K562 (cell line): ENCODE results near the gene PRRT1. TPM values are rescaled to one million over a fixed set of nuclear protein-coding genes. Genes with fewer than 3 reads are reported as not detected.

Experiments
- CBFB ChIP-seq: sonication (generic); formaldehyde crosslinking; IDR thresholded peaks from 2 replicates; pipeline ENCODE4 v1.4.0; 2020; ENCODE audit warnings: mild to moderate bottlenecking, missing genetic modification reagents
- ELF1 ChIP-seq: fragments of 200-800 bp; sonication (Bioruptor generic); IDR thresholded peaks from 2 replicates; pipeline ENCODE4 v1.6.1; 2016; ENCODE audit warnings: missing genetic modification characterization, missing compliant biosample characterization
- HLTF ChIP-seq: fragments of 450-650 bp; IDR thresholded peaks from 2 replicates; pipeline ENCODE4 v1.6.1; 2016
- NELFE ChIP-seq: IDR thresholded peaks from 2 replicates; pipeline ENCODE4 v1.6.1; 2011; ENCODE audit warnings: mild to moderate bottlenecking; ENCODE audit not compliant: insufficient read depth, insufficient read length
- NR2C1 ChIP-seq, 2 experiments: fragments of 450-650 bp; IDR thresholded peaks; 2 replicates each; pipeline ENCODE4 v1.6.1; 2017; ENCODE audit warnings: mild to moderate bottlenecking in 2 of 2, antibody characterized with exemption in 1 of 2, inconsistent platforms in 1 of 2, missing compliant biosample characterization in 1 of 2, missing genetic modification characterization in 1 of 2
- PCBP2 ChIP-seq: fragments of 200-400 bp; formaldehyde crosslinking; IDR thresholded peaks from 2 replicates; pipeline ENCODE4 v1.6.1; 2018; ENCODE audit warnings: low read length, low read depth, mild to moderate bottlenecking, moderate library complexity; ENCODE audit not compliant: poor library complexity, severe bottlenecking
- SIN3A ChIP-seq, 2 experiments: fragments of 150-350 bp in 1 of 2; IDR thresholded peaks; 2 replicates each; pipeline ENCODE4 v1.6.1; 2011 to 2016; ENCODE audit warnings: borderline replicate concordance in 2 of 2, low read depth in 2 of 2, low read length in 2 of 2, mild to moderate bottlenecking in 2 of 2, moderate library complexity in 2 of 2; ENCODE audit not compliant: control insufficient read depth in 1 of 2
- TEAD4 ChIP-seq, 2 experiments: sonication (generic) in 1 of 2; formaldehyde crosslinking in 1 of 2; IDR thresholded peaks; 2 replicates each; pipeline versions ENCODE4 v1.6.1 to v1.8.0; 2012 to 2022; ENCODE audit warnings: borderline replicate concordance in 1 of 2, inconsistent platforms in 1 of 2, low read length in 1 of 2, mild to moderate bottlenecking in 1 of 2, missing genetic modification reagents in 1 of 2
- YY1 ChIP-seq, 3 experiments: IDR thresholded peaks; 2 replicates each; pipeline ENCODE4 v1.6.1; 2011; ENCODE audit warnings: low read length in 2 of 3, mild to moderate bottlenecking in 2 of 3, moderate library complexity in 2 of 3, borderline replicate concordance in 1 of 3, control low read depth in 1 of 3, low read depth in 1 of 3; ENCODE audit not compliant: insufficient read depth in 3 of 3, insufficient replicate concordance in 2 of 3, control insufficient read depth in 1 of 3, insufficient read length in 1 of 3; ENCODE audit errors: extremely low read depth in 1 of 3
- ZBTB7A ChIP-seq: IDR thresholded peaks from 2 replicates; pipeline ENCODE4 v1.6.1; 2011; ENCODE audit warnings: low read depth, mild to moderate bottlenecking, low read length, moderate library complexity, borderline replicate concordance; ENCODE audit not compliant: control insufficient read depth
- ZNF146 ChIP-seq: IDR thresholded peaks from one replicate; pipeline ENCODE4 v1.6.1; 2018; ENCODE audit warnings: missing compliant biosample characterization; ENCODE audit not compliant: unreplicated experiment
- ZNF77 ChIP-seq: fragments of 250-450 bp; sonication (Bioruptor Pico); IDR thresholded peaks from 2 replicates; pipeline ENCODE4 v1.5.0; 2020
- polyA plus RNA-seq, 8 experiments: library from polyadenylated mRNA; depleted of rRNA in 4 of 8; stranded (reverse) in 5 of 8; unstranded in 3 of 8; fragments of >200 nt; fragmentation: Nextera tagmentation in 2 of 8; fragmentation: Illumina TruSeq in 1 of 8; extraction: Ambion mirVana in 2 of 8; extraction: Trizol in 1 of 8; gene quantifications; 2 replicates each; pipeline versions ENCODE4 v1.2.1 to v1.2.3, GENCODE V29; 2011 to 2014; ENCODE audit warnings: inconsistent platforms in 1 of 8, missing spikeins in 1 of 8
- total RNA-seq, 7 experiments: library from RNA; depleted of rRNA in 6 of 7; stranded (reverse); fragments of >200 nt in 6 of 7; fragmentation: Illumina TruSeq in 2 of 7; extraction: Trizol in 2 of 7; gene quantifications; 2 replicates each; pipeline versions ENCODE4 v1.2.1 to v1.2.3, GENCODE V29; 2011 to 2021; ENCODE audit warnings: low replicate concordance in 1 of 7
- TF ChIP-seq, protein P1 (sequence below): fragments of 450-650 bp; formaldehyde crosslinking; IDR thresholded peaks from 2 replicates; pipeline ENCODE4 v1.4.0; 2020; ENCODE audit warnings: mild to moderate bottlenecking, moderate library complexity
- TF ChIP-seq, protein P2 (sequence below): fragments of 450-650 bp; formaldehyde crosslinking; IDR thresholded peaks from 2 replicates; pipeline ENCODE4 v1.4.0; 2022; ENCODE audit warnings: missing genetic modification characterization
- TF ChIP-seq, protein P3 (sequence below): fragments of 450-650 bp; IDR thresholded peaks from 2 replicates; pipeline ENCODE4 v1.6.1; 2018; ENCODE audit not compliant: partially characterized antibody
- TF ChIP-seq, protein P4 (sequence below): fragments of 450-650 bp; IDR thresholded peaks from 2 replicates; pipeline ENCODE4 v1.6.1; 2017; ENCODE audit warnings: antibody characterized with exemption
- TF ChIP-seq, protein P5 (sequence below): fragments of 250-450 bp; sonication (Bioruptor Pico); IDR thresholded peaks from 2 replicates; pipeline ENCODE4 v1.8.0; 2021; ENCODE audit warnings: borderline replicate concordance, mild to moderate bottlenecking, moderate library complexity; ENCODE audit not compliant: poor library complexity, severe bottlenecking

The PRRT1 gene
- total and polyA plus RNA-seq, 9 of the 15 experiments (the other 6 are each of a cell fraction or from before 2014, with no cell fraction given), result 0.14 to 3.5 (median 0.41) TPM

DNA sequence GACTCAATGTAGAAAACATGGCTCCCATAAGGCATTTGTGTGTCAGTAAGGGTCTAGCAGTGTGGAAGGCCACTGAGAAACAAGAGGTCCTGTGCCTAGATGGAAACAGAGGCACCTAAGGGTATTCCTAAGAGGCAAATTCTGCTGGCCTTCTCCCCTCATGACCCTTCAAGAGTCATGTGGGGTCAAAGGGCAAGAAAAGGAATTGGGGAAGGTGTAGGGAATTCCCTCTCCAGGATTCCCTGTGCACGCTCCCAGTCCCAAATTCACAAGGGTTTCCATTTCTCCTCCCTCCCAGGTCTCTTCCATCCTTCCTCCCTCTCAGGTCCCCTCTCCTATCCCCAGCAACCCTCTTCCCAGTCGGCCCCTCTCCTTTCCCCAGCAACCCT is 23.6 kb upstream of the PRRT1 start (continued):
- TF ChIP-seq, protein P1, sequence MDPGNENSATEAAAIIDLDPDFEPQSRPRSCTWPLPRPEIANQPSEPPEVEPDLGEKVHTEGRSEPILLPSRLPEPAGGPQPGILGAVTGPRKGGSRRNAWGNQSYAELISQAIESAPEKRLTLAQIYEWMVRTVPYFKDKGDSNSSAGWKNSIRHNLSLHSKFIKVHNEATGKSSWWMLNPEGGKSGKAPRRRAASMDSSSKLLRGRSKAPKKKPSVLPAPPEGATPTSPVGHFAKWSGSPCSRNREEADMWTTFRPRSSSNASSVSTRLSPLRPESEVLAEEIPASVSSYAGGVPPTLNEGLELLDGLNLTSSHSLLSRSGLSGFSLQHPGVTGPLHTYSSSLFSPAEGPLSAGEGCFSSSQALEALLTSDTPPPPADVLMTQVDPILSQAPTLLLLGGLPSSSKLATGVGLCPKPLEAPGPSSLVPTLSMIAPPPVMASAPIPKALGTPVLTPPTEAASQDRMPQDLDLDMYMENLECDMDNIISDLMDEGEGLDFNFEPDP (CRISPR knock-in tag), result no peak
- no peak for TF ChIP-seq TEAD4 (IDR thresholded peaks at IDR 0.05; ENCODE audit: low read length)
- TF ChIP-seq TEAD4 (CRISPR knock-in tag; IDR thresholded peaks at IDR 0.05; ENCODE audit: borderline replicate concordance), result no peak
- no peak for TF ChIP-seq ZNF146 (CRISPR knock-in tag)
- TF ChIP-seq, protein P2, sequence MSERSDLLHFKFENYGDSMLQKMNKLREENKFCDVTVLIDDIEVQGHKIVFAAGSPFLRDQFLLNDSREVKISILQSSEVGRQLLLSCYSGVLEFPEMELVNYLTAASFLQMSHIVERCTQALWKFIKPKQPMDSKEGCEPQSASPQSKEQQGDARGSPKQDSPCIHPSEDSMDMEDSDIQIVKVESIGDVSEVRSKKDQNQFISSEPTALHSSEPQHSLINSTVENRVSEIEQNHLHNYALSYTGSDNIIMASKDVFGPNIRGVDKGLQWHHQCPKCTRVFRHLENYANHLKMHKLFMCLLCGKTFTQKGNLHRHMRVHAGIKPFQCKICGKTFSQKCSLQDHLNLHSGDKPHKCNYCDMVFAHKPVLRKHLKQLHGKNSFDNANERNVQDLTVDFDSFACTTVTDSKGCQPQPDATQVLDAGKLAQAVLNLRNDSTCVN (CRISPR knock-in tag), result peak; percentile 85
- no peak for TF ChIP-seq CBFB (CRISPR knock-in tag)
- TF ChIP-seq ZNF77, result no peak
- TF ChIP-seq ELF1 (tag), result 0 out of 2 replicates have a peak, but pooled peaks have one; percentile 5
- TF ChIP-seq, protein P3, sequence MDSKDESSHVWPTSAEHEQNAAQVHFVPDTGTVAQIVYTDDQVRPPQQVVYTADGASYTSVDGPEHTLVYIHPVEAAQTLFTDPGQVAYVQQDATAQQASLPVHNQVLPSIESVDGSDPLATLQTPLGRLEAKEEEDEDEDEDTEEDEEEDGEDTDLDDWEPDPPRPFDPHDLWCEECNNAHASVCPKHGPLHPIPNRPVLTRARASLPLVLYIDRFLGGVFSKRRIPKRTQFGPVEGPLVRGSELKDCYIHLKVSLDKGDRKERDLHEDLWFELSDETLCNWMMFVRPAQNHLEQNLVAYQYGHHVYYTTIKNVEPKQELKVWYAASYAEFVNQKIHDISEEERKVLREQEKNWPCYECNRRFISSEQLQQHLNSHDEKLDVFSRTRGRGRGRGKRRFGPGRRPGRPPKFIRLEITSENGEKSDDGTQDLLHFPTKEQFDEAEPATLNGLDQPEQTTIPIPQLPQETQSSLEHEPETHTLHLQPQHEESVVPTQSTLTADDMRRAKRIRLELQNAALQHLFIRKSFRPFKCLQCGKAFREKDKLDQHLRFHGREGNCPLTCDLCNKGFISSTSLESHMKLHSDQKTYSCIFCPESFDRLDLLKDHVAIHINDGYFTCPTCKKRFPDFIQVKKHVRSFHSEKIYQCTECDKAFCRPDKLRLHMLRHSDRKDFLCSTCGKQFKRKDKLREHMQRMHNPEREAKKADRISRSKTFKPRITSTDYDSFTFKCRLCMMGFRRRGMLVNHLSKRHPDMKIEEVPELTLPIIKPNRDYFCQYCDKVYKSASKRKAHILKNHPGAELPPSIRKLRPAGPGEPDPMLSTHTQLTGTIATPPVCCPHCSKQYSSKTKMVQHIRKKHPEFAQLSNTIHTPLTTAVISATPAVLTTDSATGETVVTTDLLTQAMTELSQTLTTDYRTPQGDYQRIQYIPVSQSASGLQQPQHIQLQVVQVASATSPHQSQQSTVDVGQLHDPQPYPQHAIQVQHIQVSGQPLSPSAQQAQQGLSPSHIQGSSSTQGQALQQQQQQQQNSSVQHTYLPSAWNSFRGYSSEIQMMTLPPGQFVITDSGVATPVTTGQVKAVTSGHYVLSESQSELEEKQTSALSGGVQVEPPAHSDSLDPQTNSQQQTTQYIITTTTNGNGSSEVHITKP, result peak; percentile 10
- no peak for TF ChIP-seq NELFE
- TF ChIP-seq PCBP2, result peak; percentile 13
- peak in 1 of 3 experiments; percentile 11 for TF ChIP-seq YY1 (IDR thresholded peaks at IDR 0.05; ENCODE audit: borderline replicate concordance in 1 of 3, control insufficient read depth in 1 of 3, extremely low read depth in 1 of 3, insufficient read depth in 3 of 3, insufficient read length in 1 of 3, insufficient replicate concordance in 2 of 3, low read depth in 1 of 3, low read length in 2 of 3)
- peak in 1 of 2 experiments; percentile 43; a peak in 1 of 4 replicates for TF ChIP-seq SIN3A (IDR thresholded peaks at IDR 0.05; ENCODE audit: borderline replicate concordance in 2 of 2, control insufficient read depth in 1 of 2, low read depth in 2 of 2, low read length in 2 of 2)
- TF ChIP-seq NR2C1 (IDR thresholded peaks at IDR 0.05), result peak; percentile 91
- peak; percentile 91 for TF ChIP-seq NR2C1 (tag; IDR thresholded peaks at IDR 0.05)
- TF ChIP-seq, protein P4, sequence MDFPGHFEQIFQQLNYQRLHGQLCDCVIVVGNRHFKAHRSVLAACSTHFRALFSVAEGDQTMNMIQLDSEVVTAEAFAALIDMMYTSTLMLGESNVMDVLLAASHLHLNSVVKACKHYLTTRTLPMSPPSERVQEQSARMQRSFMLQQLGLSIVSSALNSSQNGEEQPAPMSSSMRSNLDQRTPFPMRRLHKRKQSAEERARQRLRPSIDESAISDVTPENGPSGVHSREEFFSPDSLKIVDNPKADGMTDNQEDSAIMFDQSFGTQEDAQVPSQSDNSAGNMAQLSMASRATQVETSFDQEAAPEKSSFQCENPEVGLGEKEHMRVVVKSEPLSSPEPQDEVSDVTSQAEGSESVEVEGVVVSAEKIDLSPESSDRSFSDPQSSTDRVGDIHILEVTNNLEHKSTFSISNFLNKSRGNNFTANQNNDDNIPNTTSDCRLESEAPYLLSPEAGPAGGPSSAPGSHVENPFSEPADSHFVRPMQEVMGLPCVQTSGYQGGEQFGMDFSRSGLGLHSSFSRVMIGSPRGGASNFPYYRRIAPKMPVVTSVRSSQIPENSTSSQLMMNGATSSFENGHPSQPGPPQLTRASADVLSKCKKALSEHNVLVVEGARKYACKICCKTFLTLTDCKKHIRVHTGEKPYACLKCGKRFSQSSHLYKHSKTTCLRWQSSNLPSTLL, result 0 out of 2 replicates have a peak, but pooled peaks have one; percentile 54
- TF ChIP-seq, protein P5, sequence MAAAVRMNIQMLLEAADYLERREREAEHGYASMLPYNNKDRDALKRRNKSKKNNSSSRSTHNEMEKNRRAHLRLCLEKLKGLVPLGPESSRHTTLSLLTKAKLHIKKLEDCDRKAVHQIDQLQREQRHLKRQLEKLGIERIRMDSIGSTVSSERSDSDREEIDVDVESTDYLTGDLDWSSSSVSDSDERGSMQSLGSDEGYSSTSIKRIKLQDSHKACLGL (CRISPR knock-in tag), result no peak
- peak; percentile 20; the same call in 1 of the 2 replicates for TF ChIP-seq HLTF
- TF ChIP-seq ZBTB7A, result no peak
